ENCODE results near the gene KAT5. TPM values are rescaled to one million over a fixed set of nuclear protein-coding genes. Genes with fewer than 3 reads are reported as not detected.
A peak's percentile ranks its signal among the peaks of the same experiment; 100 is the strongest.

KAT5 gene
- polyA plus RNA-seq, result 102 and 109 TPM in 2 replicates
- 59.0 and 62.1 TPM in 2 replicates for polyA minus RNA-seq

- H3K27me3 ChIP-seq (ENCODE audit: insufficient read depth, low read depth, low read length), result no peaks in the 10 kb centered on the region
- TF ChIP-seq TAF1 (IDR thresholded peaks at IDR 0.05; ENCODE audit: low read depth), result peak; percentile 73
- peak; percentile 98 for TF ChIP-seq POLR2AphosphoS5 (IDR thresholded peaks at IDR 0.05)
- TF ChIP-seq REST (IDR thresholded peaks at IDR 0.05; ENCODE audit: borderline replicate concordance), result peak; percentile 82
- TF ChIP-seq MXI1 (conservative IDR thresholded peaks at IDR 0.05; ENCODE audit: poor library complexity, severe bottlenecking), result peak; percentile 95
- peak; percentile 97 for TF ChIP-seq SMC3 (conservative IDR thresholded peaks at IDR 0.05; ENCODE audit: poor library complexity)
- peak; percentile 99 for TF ChIP-seq CTCF (IDR thresholded peaks at IDR 0.05; ENCODE audit: poor library complexity, severe bottlenecking)
- no peak for TF ChIP-seq EZH2 (IDR thresholded peaks at IDR 0.05; ENCODE audit: borderline replicate concordance, insufficient read depth, low read length, poor library complexity, severe bottlenecking)
- TF ChIP-seq EP300 (conservative IDR thresholded peaks at IDR 0.05; ENCODE audit: poor library complexity, severe bottlenecking), result peak; percentile 91
- peak; percentile 98 for TF ChIP-seq RAD21 (conservative IDR thresholded peaks at IDR 0.05)
Measured at GRCh38 chr11:65711785-65712632, at the start of gene KAT5. Gene KAT5, plus strand, starts transcription at chr11:65712252. Its CDS starts 16 bp downstream, at chr11:65712268.

GRCh38 chr11:65662799-65663638, 49.0 kb upstream of the KAT5 start, which contains the start of gene RELA:
Gene RELA, minus strand, starts transcription at chr11:65662916. Its CDS starts 84 bp downstream, at chr11:65662832.
- Histone ChIP-seq H3K9me3 (ENCODE audit: low read length) (no peaks in the 10 kb centered on the region), H3K4me3 (ENCODE audit: low read length) (peak within 1 kb of the TSS; percentile 96), H3K36me3 (ENCODE audit: insufficient read depth, low read length) (no peaks in the 10 kb centered on the region), H3K79me2 (replicated peaks; ENCODE audit: insufficient read depth, low read length) (peaks cover 10% of the 10 kb centered on the region), H4K20me1 (ENCODE audit: insufficient read depth) (no peaks in the 10 kb centered on the region), H3K27ac (ENCODE audit: low read length) (peak within 1 kb of the TSS; percentile 95), H3K9me2 (ENCODE audit: insufficient read depth, low read length) (no peaks in the 10 kb centered on the region), H2AFZ (ENCODE audit: low read depth, low read length) (peak within 1 kb of the TSS; percentile 83), H3K4me2 (ENCODE audit: low read length) (peak within 1 kb of the TSS; percentile 91), H3K27me3 (ENCODE audit: insufficient read depth, low read depth, low read length) (no peaks in the 10 kb centered on the region), H3K9ac (ENCODE audit: low read length) (peak within 1 kb of the TSS; percentile 98), H3F3A (ENCODE audit: insufficient read depth, low read length, poor library complexity, severe bottlenecking) (peaks cover 4% of the 10 kb centered on the region)
- peak; percentile 41 for TF ChIP-seq EP300 (conservative IDR thresholded peaks at IDR 0.05; ENCODE audit: poor library complexity, severe bottlenecking)
- TF ChIP-seq POLR2AphosphoS5 (IDR thresholded peaks at IDR 0.05), result peak; percentile 87
- TF ChIP-seq SMC3 (conservative IDR thresholded peaks at IDR 0.05; ENCODE audit: poor library complexity), result no peak
- peak; percentile 37 for TF ChIP-seq TAF1 (IDR thresholded peaks at IDR 0.05; ENCODE audit: low read depth)
- TF ChIP-seq CTCF (IDR thresholded peaks at IDR 0.05; ENCODE audit: poor library complexity, severe bottlenecking), result no peak
- peak; percentile 84 for TF ChIP-seq MXI1 (conservative IDR thresholded peaks at IDR 0.05; ENCODE audit: poor library complexity, severe bottlenecking)

More at GRCh38 chr11:65711785-65712632, at the start of gene KAT5:
- H3F3A ChIP-seq (ENCODE audit: insufficient read depth, low read length, poor library complexity, severe bottlenecking), result no peaks in the 10 kb centered on the region
- no peaks in the 10 kb centered on the region for H4K20me1 ChIP-seq (ENCODE audit: insufficient read depth)
- peak within 1 kb of the TSS; percentile 97 for H3K27ac ChIP-seq (ENCODE audit: low read length)
- no peaks in the 10 kb centered on the region for H3K9me3 ChIP-seq (ENCODE audit: low read length)
- H3K4me3 ChIP-seq (ENCODE audit: low read length), result peak within 1 kb of the TSS; percentile 74
- H3K9me2 ChIP-seq (ENCODE audit: insufficient read depth, low read length), result no peaks in the 10 kb centered on the region
- peaks cover 12% of the 10 kb centered on the region for H3K79me2 ChIP-seq (replicated peaks; ENCODE audit: insufficient read depth, low read length)
- peak within 1 kb of the TSS; percentile 97 for H2AFZ ChIP-seq (ENCODE audit: low read depth, low read length)
- H3K36me3 ChIP-seq (ENCODE audit: insufficient read depth, low read length), result peaks cover 11% of the 10 kb centered on the region
- peak within 1 kb of the TSS; percentile 97 for H3K9ac ChIP-seq (ENCODE audit: low read length)
- peak within 1 kb of the TSS; percentile 94 for H3K4me2 ChIP-seq (ENCODE audit: low read length)
